Measurements from ENCODE around the gene GALC.

- no peak for TF ChIP-seq CTCF (conservative IDR thresholded peaks at IDR 0.05)
- no peak for TF ChIP-seq ZFX (IDR thresholded peaks at IDR 0.05)
These were observed 39.4 kb upstream of the GALC start for GRCh38 chr14:88032373-88032772.
